Mesendoderm (in vitro differentiated cells): ENCODE results near the gene HPGDS.

Experiments used
- DNase-seq: peaks from one replicate; pipeline ENCODE4 v3.0.0; 2013
- H2AK5ac ChIP-seq: 2 replicates; pipeline ENCODE4 v1.6.1; 2013; ENCODE audit warnings: low read length, inconsistent platforms
- H2BK120ac ChIP-seq: 2 replicates; pipeline ENCODE4 v1.6.1; 2013; ENCODE audit warnings: low read depth, mild to moderate bottlenecking, low read length, moderate library complexity, mixed read lengths
- H2BK15ac ChIP-seq: replicated peaks from 2 replicates; pipeline ENCODE4 v1.6.1; 2013; ENCODE audit warnings: low read depth, mild to moderate bottlenecking, moderate library complexity
- H2BK5ac ChIP-seq: 2 replicates; pipeline ENCODE4 v1.6.1; 2013; ENCODE audit warnings: low read length, inconsistent platforms
- H3K18ac ChIP-seq: 2 replicates; pipeline ENCODE4 v1.6.1; 2013; ENCODE audit warnings: mild to moderate bottlenecking, low read length, mixed read lengths
- H3K23ac ChIP-seq: one replicate; pipeline ENCODE4 v1.6.1; 2013; ENCODE audit warnings: low read length
- H3K27ac ChIP-seq: 2 replicates; pipeline ENCODE4 v1.5.1; 2013; ENCODE audit warnings: low read depth, mild to moderate bottlenecking, inconsistent platforms, low read length, moderate library complexity
- H3K27me3 ChIP-seq: 2 replicates; pipeline ENCODE4 v1.6.1; 2013; ENCODE audit warnings: low read length, control low read depth, mild to moderate bottlenecking, inconsistent platforms; ENCODE audit not compliant: insufficient read depth, poor library complexity
- H3K36me3 ChIP-seq: 2 replicates; pipeline ENCODE4 v1.6.1; 2013; ENCODE audit warnings: low read length, inconsistent platforms; ENCODE audit not compliant: control insufficient read depth, insufficient read depth
- H3K4ac ChIP-seq: one replicate; pipeline ENCODE4 v1.6.1; 2013; ENCODE audit warnings: low read depth, mild to moderate bottlenecking, low read length, moderate library complexity
- H3K4me1 ChIP-seq: 2 replicates; pipeline ENCODE4 v1.6.1; 2013; ENCODE audit warnings: low read depth, low read length, inconsistent platforms; ENCODE audit not compliant: control insufficient read depth
- H3K4me2 ChIP-seq: 2 replicates; pipeline ENCODE4 v1.6.1; 2013; ENCODE audit warnings: low read length
- H3K4me3 ChIP-seq: 2 replicates; pipeline ENCODE4 v1.5.1; 2013; ENCODE audit warnings: mild to moderate bottlenecking, low read length
- H3K56ac ChIP-seq: one replicate; pipeline ENCODE4 v1.6.1; 2013; ENCODE audit warnings: low read length
- H3K79me1 ChIP-seq: 2 replicates; pipeline ENCODE4 v1.6.1; 2013; ENCODE audit warnings: low read length, inconsistent platforms
- H3K79me2 ChIP-seq: 2 replicates; pipeline ENCODE4 v1.6.1; 2013; ENCODE audit warnings: mild to moderate bottlenecking, low read length; ENCODE audit not compliant: control insufficient read depth, insufficient read depth
- H3K9ac ChIP-seq: 2 replicates; pipeline ENCODE4 v1.6.1; 2013; ENCODE audit warnings: low read length, inconsistent platforms
- H4K5ac ChIP-seq: one replicate; pipeline ENCODE4 v1.6.1; 2013; ENCODE audit warnings: low read length
- H4K8ac ChIP-seq: one replicate; pipeline ENCODE4 v1.6.1; 2013; ENCODE audit warnings: low read depth, mild to moderate bottlenecking, control low read depth, low read length, moderate library complexity
- WGBS: extraction: QIAGEN DNeasy Blood & Tissue Kit; methylation state at CpG from one replicate; pipeline ENCODE4 v1.1.7; 2013; ENCODE audit warnings: low lambda C conversion rate, missing lambda C conversion rate; ENCODE audit not compliant: insufficient coverage; ENCODE audit errors: extremely low coverage; 5-methylcytosine and 5-hydroxymethylcytosine counted together

The HPGDS gene

GRCh38 chr4:94285666-94286065 lies 57.0 kb downstream of the HPGDS start:
- no peak overlapping the region for H2BK120ac ChIP-seq
- H3K36me3 ChIP-seq = no peaks in the 10 kb centered on the region

GRCh38 chr4:94284889-94285288 lies 57.7 kb downstream of the HPGDS start:
- H2BK15ac ChIP-seq = no peak overlapping the region
- no peak for DNase-seq
- no CpG with 5 or more reads among the region's 1 CpG for WGBS
- H3K23ac ChIP-seq = no peak overlapping the region
- no peak overlapping the region for H2AK5ac ChIP-seq
- no peak overlapping the region for H3K4ac ChIP-seq
- H3K27me3 ChIP-seq = no peaks in the 10 kb centered on the region
- no peak overlapping the region for H3K9ac ChIP-seq
- no peak overlapping the region for H2BK5ac ChIP-seq
- H3K4me3 ChIP-seq = no peak overlapping the region
- no peak overlapping the region for H3K27ac ChIP-seq
- no peak overlapping the region for H3K18ac ChIP-seq
- H3K4me1 ChIP-seq = no peaks in the 10 kb centered on the region
- H3K4me2 ChIP-seq = no peak overlapping the region
- no peak overlapping the region for H4K5ac ChIP-seq
- no peaks in the 10 kb centered on the region for H3K36me3 ChIP-seq
- H3K79me2 ChIP-seq = no peaks in the 10 kb centered on the region
- H3K56ac ChIP-seq = no peak overlapping the region
- no peaks in the 10 kb centered on the region for H3K79me1 ChIP-seq
- H2BK120ac ChIP-seq = no peak overlapping the region
- no peak overlapping the region for H4K8ac ChIP-seq

More at GRCh38 chr4:94285666-94286065, 57.0 kb downstream of the HPGDS start:
- Histone ChIP-seq H3K4me1 (no peaks in the 10 kb centered on the region), H3K9ac (no peak overlapping the region), H2BK15ac (no peak overlapping the region), H3K27ac (no peak overlapping the region), H2AK5ac (no peak overlapping the region), H3K56ac (no peak overlapping the region), H2BK5ac (no peak overlapping the region), H3K23ac (no peak overlapping the region), H3K27me3 (no peaks in the 10 kb centered on the region), H3K79me1 (no peaks in the 10 kb centered on the region), H3K79me2 (no peaks in the 10 kb centered on the region), H3K4ac (no peak overlapping the region), H3K4me2 (no peak overlapping the region), H3K4me3 (no peak overlapping the region), H4K8ac (no peak overlapping the region), H4K5ac (no peak overlapping the region), H3K18ac (no peak overlapping the region)
- WGBS = no CpG with 5 or more reads among the region's 4 CpGs
- no peak for DNase-seq

GRCh38 chr4:94278781-94279180 lies 63.9 kb downstream of the HPGDS start:
- H2BK15ac ChIP-seq = no peak overlapping the region
- H3K36me3 ChIP-seq = peaks cover 3% of the 10 kb centered on the region
- H3K27ac ChIP-seq = no peak overlapping the region
- H3K4ac ChIP-seq = no peak overlapping the region
- no peak overlapping the region for H2BK120ac ChIP-seq
- H3K27me3 ChIP-seq = no peaks in the 10 kb centered on the region
- no peak overlapping the region for H2AK5ac ChIP-seq
- no peak overlapping the region for H3K56ac ChIP-seq
- H3K9ac ChIP-seq = no peak overlapping the region
- no peak overlapping the region for H3K18ac ChIP-seq
- no peak for DNase-seq
- no peaks in the 10 kb centered on the region for H3K79me2 ChIP-seq
- H3K4me1 ChIP-seq = no peaks in the 10 kb centered on the region
- H3K79me1 ChIP-seq = no peaks in the 10 kb centered on the region
- H3K23ac ChIP-seq = no peak overlapping the region
- no peak overlapping the region for H4K8ac ChIP-seq
- WGBS = no CpG with 5 or more reads among the region's 2 CpGs
- H2BK5ac ChIP-seq = no peak overlapping the region
- H4K5ac ChIP-seq = no peak overlapping the region
- no peak overlapping the region for H3K4me2 ChIP-seq
- H3K4me3 ChIP-seq = no peak overlapping the region

- no peak overlapping the region for H3K4me3 ChIP-seq
- no peak overlapping the region for H3K18ac ChIP-seq
- no peak overlapping the region for H3K4me2 ChIP-seq
- no peak for DNase-seq
- H3K56ac ChIP-seq = no peak overlapping the region
- H3K4ac ChIP-seq = no peak overlapping the region
- WGBS = no CpG with 5 or more reads among the region's 3 CpGs
- H2AK5ac ChIP-seq = no peak overlapping the region
- H3K79me2 ChIP-seq = no peaks in the 10 kb centered on the region
- H2BK120ac ChIP-seq = no peak overlapping the region
- no peaks in the 10 kb centered on the region for H3K27me3 ChIP-seq
- H3K4me1 ChIP-seq = no peaks in the 10 kb centered on the region
- peaks cover 3% of the 10 kb centered on the region for H3K36me3 ChIP-seq
- no peak overlapping the region for H3K9ac ChIP-seq
- no peak overlapping the region for H3K27ac ChIP-seq
- H4K8ac ChIP-seq = no peak overlapping the region
- H4K5ac ChIP-seq = no peak overlapping the region
- no peaks in the 10 kb centered on the region for H3K79me1 ChIP-seq
- no peak overlapping the region for H3K23ac ChIP-seq
- no peak overlapping the region for H2BK5ac ChIP-seq
- H2BK15ac ChIP-seq = no peak overlapping the region
Measured at GRCh38 chr4:94277534-94277933, 65.1 kb downstream of the HPGDS start.

GRCh38 chr4:94276204-94276603 lies 66.4 kb downstream of the HPGDS start:
- Histone ChIP-seq H3K27me3 (no peaks in the 10 kb centered on the region), H3K18ac (no peak overlapping the region), H2BK15ac (no peak overlapping the region), H4K8ac (no peak overlapping the region), H3K79me1 (peaks cover 2% of the 10 kb centered on the region), H2AK5ac (no peak overlapping the region), H3K27ac (no peak overlapping the region), H3K4me3 (no peak overlapping the region), H3K4me1 (no peaks in the 10 kb centered on the region), H3K9ac (no peak overlapping the region), H3K4me2 (no peak overlapping the region), H3K4ac (no peak overlapping the region), H3K23ac (no peak overlapping the region), H3K56ac (no peak overlapping the region), H2BK120ac (no peak overlapping the region), H3K79me2 (no peaks in the 10 kb centered on the region), H3K36me3 (peaks cover 6% of the 10 kb centered on the region), H2BK5ac (no peak overlapping the region), H4K5ac (no peak overlapping the region)
- DNase-seq = no peak
- 100% methylated on average over 1 of the region's 7 CpGs for WGBS

- Histone ChIP-seq H3K36me3 (peaks cover 6% of the 10 kb centered on the region), H4K5ac (no peak overlapping the region), H3K4ac (no peak overlapping the region), H3K9ac (no peak overlapping the region), H3K56ac (no peak overlapping the region), H2BK5ac (no peak overlapping the region), H2AK5ac (no peak overlapping the region), H3K18ac (no peak overlapping the region), H3K27ac (no peak overlapping the region), H2BK120ac (no peak overlapping the region), H3K79me2 (no peaks in the 10 kb centered on the region), H3K4me1 (no peaks in the 10 kb centered on the region), H3K27me3 (no peaks in the 10 kb centered on the region), H3K4me3 (no peak overlapping the region), H2BK15ac (no peak overlapping the region), H3K23ac (no peak overlapping the region), H3K79me1 (peaks cover 2% of the 10 kb centered on the region), H4K8ac (no peak overlapping the region), H3K4me2 (no peak overlapping the region)
- no peak for DNase-seq
- 100% methylated on average over 1 of the region's 3 CpGs for WGBS
Measured at GRCh38 chr4:94274912-94275311, 67.7 kb downstream of the HPGDS start.
